Activated CD8-positive, alpha-beta memory T cell treated with anti-CD3 and anti-CD28 coated beads, Interleukin-2, amount 50 U/mL, for 24 hours (primary cell): Measurements from ENCODE around the gene RAD23A.
"Not testable (repeated sequence)": the region's sequence is repeated elsewhere in the genome, so short reads cannot be mapped to it uniquely, and the experiment has no call there.

Experiments
- DNase-seq: peaks from one replicate; pipeline ENCODE4 v3.0.0-alpha.2; 2020; ENCODE audit errors: extremely low read depth

Gene RAD23A

DNA sequence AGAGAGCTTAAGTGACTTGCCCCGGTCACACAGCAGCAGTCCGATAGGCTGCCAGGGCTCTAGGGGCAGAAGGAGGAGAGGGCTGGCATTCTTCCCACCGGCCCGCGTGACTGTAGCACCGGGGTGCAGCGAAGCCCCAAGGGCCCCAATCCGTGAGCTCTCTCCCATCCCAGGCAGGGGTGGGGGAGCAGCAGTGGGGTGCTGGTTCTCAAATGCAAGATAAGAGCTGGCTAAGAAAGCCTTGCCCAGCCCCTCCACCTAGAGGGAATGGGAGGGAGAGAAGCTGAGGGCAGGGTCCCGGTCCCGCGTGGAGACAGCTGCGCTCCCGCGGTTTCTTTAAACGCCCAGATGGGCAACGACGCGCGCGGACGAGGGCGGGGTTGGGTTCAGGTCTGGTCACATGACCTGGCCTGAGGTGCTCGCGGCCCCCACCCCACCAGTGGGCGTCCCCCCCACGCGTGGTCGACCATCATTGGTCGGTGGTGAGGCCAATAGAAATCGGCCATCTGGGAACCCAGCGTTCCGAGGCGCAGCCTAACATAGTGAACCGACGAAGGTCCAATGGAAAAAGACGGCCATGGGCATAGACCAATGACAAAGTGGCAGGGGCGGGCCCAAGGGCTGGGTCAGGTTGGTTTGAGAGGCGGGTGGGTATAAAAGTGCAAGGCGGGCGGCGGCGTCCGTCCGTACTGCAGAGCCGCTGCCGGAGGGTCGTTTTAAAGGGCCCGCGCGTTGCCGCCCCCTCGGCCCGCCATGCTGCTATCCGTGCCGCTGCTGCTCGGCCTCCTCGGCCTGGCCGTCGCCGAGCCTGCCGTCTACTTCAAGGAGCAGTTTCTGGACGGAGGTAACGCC lies 7.5 kb upstream of the RAD23A start, which contains the start of gene CALR:
Gene CALR (plus strand): TSS at position 683 of the 852 bp plus-strand sequence. CDS start 71 bp downstream, at position 754.
- peak; percentile 99 for DNase-seq

DNA sequence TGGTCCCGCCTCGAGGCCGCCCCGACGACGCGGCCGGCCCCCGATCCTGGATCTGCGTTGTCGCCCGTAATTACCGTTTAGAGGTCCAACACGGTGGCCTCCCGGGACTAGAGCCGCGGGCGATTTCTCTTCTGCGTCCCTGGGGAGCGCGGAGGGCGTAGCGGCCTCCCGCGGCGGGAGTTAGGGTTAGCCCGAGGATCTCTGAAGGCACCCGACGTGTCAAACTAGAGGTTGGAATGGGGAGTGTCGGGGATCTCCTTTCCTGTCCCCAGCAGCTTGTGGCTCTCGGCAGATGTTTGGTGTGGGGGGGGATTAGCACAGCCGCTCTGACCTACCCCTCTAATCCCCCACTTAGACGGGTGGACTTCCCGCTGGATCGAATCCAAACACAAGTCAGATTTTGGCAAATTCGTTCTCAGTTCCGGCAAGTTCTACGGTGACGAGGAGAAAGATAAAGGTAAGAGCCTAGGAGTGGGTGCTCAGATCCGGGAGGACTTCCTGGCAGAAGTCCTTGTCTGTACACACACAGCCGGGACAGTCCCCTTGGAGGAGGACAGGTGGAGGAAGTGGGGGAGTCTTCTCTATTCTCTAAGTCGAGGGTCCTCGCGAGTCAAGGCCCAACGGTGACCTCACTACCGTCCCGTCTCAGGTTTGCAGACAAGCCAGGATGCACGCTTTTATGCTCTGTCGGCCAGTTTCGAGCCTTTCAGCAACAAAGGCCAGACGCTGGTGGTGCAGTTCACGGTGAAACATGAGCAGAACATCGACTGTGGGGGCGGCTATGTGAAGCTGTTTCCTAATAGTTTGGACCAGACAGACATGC lies 6.7 kb upstream of the RAD23A start:
- DNase-seq = no peak

- no peak for DNase-seq
Observed at GRCh38 chr19:12939975-12940423, 5.7 kb upstream of the RAD23A start.

- no peak for DNase-seq
Observed at GRCh38 chr19:12940897-12941296, 4.8 kb upstream of the RAD23A start.

DNA sequence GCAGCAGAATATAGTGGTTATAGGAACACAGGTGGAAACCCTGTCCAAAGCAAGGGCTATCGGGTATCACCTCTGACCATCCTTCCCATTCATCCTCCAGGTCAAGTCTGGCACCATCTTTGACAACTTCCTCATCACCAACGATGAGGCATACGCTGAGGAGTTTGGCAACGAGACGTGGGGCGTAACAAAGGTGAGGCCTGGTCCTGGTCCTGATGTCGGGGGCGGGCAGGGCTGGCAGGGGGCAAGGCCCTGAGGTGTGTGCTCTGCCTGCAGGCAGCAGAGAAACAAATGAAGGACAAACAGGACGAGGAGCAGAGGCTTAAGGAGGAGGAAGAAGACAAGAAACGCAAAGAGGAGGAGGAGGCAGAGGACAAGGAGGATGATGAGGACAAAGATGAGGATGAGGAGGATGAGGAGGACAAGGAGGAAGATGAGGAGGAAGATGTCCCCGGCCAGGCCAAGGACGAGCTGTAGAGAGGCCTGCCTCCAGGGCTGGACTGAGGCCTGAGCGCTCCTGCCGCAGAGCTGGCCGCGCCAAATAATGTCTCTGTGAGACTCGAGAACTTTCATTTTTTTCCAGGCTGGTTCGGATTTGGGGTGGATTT lies 2.1 kb upstream of the RAD23A start:
- DNase-seq = no peak

GRCh38 chr19:12944104-12944674 lies 1.5 kb upstream of the RAD23A start:
- no peak for DNase-seq

DNA sequence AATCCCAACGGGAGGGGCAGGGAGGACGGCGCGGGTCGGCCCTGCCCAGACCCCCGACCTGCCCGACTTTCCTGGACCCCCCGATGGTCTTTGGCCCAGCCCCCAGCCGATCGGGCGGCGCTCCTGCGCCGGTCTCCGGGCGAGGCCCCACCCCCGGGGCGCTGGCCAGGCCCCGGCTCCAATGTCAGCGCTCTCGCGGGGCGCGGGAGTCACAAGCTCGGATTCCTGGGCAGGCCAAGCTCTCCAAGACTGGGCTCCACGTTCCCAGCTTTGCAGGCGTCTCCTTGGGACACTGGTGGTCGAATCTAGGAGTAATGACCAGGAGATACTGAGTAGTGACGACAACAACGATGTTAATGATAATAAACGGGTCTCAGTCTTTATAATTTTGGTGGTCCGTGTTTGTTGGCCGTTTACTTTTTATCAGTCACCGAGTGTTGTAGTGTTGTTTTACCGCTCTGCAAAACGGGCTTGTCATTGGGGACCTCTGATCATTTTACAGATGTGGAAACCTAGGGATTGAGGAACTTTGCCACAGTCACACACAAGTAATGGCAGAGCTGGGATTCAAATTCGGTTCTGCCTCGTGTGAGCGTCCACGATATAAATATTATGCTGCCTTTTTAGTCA lies 545 bp downstream of the RAD23A start:
- no peak for DNase-seq

DNA sequence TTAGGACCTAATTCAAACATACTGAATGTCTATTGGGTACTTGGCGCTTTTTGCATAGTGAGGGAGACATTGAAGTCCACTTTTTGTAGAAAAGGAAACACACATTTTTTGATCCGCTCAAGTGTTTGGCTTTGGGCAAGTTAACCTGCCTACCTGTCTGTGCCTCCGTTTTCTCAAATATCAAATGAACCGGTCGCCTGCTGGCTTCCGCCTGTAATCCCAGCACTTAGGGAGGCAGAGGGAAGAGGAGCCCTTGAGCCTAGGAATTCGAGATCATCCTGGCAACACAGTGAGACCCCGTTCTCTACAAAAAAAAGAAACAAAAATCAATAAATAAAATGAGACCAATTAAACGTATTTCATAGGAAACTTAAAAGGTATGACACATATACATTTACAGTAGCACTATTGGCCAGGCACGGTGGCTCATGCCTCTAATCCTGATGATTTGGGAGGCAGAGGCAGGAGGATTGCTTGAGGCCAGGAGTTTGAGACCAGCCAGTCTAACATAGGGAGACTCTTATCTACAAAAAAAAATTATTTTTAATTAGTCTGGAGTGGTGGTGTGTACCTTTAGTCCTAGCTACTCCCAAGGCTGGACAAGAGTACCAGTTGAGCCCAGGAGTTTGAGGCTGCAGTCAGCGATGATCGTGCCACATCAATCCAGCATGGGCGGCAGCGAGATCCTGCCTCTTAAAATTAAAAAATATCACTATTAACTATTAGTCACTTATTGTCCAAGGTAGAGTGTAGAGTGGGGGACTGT lies 1.3 kb downstream of the RAD23A start:
- DNase-seq = no peak

- DNase-seq = no peak
Observed at GRCh38 chr19:12947702-12948611, 2.3 kb downstream of the RAD23A start.

DNA sequence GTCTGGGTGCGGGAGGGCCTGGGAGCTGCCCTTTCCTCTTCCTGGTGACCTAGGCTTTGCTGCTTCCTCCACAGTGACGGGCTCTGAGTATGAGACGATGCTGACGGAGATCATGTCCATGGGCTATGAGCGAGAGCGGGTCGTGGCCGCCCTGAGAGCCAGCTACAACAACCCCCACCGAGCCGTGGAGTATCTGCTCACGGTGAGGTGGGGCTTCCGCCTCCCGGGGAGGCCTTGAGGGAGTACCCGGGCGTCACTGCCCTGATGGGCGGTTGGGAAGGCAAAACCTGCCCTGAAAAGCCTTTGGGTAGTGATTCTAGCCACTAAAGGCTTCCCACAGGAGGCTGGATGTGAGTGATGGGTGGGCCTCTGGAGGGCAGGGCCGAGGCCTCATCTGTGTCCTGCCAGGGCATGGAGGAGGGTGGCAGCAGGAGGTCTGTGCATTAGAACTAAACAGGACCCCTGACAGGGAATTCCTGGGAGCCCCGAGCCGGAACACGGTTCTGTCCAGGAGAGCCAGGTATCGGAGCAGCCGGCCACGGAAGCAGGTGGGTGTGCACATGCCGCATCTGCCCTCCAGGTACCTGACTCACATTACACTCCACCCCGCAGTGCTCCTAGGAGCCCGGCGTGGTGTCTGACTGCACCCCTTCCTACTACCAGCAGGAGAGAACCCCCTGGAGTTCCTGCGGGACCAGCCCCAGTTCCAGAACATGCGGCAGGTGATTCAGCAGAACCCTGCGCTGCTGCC lies 3.1 kb downstream of the RAD23A start:
- DNase-seq = no peak

DNA sequence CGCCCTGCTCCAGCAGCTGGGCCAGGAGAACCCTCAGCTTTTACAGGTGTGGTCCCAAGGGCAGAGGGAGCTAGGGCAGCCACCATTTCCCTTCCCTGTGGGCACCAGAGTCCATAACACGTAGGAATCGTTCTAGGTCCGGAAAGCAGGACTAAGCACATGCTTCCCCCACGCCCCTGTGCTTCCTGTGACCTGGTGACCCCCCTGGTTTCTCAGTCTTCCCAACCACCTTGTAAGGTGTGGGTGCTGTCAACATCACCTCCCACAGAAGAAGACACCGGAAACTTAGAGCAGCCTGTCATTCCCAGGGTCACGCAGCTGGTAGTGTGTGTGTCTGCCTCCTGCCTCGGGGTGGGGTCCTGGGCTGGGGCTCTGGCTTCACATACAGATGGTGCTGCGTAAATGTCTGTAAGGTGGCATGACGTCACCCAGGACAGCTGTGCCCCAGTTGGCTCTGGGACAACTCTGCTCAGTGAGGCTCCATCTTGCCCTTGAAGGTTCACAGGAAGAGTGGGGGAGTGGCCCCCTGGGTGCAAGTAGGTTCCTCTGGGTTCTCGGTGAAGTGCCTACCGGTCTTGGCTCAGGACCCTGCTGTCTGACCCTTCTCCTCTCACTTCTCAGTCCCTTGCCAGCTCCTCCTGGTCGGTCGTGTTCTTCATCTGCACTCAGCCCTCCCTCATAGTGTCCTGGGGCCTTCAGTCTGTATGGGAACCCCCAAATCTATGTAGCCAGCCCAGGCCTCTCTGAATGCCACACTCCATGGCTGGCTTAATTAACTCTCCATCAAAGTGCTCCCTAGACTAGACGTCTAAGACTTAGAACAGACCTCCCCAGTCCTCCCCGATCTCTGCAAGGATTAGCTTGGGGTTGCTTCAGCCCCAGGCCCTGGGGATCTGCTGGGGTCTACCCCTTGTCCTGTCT lies 4.0 kb downstream of the RAD23A start:
- no peak for DNase-seq

DNA sequence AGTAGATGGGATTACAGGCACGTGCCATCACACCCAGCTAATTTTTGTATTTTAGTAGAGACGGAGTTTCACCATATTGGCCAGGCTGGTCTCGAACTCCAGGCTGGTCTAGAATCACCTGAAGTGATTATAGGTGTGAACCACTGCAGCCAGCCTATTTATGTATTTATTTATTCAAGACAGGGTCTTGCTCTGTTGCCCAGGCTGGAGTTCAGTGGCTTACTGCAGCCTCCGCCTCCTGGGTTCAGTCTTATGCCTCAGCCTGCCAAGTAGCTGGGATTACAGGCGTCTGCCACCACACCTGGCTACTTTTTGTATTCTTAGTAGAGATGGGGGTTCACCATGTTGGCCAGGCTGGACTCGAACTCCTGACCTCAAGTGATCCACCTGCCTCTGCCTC lies 6.4 kb downstream of the RAD23A start:
- not testable (repeated sequence) for DNase-seq

DNA sequence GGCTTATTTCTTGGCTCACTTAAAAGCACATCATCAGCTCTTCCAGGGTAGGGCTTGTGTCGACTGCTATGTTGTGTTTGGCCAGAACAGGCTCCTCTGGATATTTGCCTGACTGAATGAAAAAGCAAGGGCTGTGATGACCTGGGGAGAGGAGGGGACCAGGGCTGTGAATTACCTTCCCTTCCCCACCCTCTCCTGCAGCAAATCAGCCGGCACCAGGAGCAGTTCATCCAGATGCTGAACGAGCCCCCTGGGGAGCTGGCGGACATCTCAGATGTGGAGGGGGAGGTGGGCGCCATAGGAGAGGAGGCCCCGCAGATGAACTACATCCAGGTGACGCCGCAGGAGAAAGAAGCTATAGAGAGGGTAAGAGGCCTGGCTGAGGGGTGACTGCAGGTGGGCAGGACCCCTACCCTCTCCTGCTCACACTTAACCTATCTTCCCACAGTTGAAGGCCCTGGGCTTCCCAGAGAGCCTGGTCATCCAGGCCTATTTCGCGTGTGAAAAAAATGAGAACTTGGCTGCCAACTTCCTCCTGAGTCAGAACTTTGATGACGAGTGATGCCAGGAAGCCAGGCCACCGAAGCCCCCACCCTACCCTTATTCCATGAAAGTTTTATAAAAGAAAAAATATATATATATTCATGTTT lies 7.0 kb downstream of the RAD23A start:
- no peak for DNase-seq

DNA sequence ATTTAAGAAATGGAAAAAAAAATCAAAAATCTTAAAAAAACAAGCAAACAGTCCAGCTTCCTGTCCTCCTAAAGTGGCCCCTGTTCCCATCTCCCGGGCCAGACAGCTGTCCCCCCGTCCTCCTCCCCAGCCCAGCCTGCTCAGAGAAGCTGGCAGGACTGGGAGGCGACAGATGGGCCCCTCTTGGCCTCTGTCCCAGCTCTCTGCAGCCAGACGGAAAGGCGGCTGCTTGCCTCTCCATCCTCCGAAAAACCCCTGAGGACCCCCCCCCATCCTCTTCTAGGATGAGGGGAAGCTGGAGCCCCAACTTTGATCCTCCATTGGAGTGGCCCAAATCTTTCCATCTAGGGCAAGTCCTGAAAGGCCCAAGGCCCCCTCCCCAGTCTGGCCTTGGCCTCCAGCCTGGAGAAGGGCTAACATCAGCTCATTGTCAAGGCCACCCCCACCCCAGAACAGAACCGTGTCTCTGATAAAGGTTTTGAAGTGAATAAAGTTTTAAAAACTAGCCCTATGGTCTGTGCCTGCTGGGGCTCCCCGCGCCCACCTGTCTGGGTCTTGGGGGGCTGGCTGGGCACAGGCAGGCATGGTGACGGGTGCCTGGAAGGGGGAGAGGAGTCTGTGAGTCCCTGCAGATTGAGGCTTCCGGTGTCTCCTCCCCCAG lies 7.6 kb downstream of the RAD23A start:
- no peak for DNase-seq

DNA sequence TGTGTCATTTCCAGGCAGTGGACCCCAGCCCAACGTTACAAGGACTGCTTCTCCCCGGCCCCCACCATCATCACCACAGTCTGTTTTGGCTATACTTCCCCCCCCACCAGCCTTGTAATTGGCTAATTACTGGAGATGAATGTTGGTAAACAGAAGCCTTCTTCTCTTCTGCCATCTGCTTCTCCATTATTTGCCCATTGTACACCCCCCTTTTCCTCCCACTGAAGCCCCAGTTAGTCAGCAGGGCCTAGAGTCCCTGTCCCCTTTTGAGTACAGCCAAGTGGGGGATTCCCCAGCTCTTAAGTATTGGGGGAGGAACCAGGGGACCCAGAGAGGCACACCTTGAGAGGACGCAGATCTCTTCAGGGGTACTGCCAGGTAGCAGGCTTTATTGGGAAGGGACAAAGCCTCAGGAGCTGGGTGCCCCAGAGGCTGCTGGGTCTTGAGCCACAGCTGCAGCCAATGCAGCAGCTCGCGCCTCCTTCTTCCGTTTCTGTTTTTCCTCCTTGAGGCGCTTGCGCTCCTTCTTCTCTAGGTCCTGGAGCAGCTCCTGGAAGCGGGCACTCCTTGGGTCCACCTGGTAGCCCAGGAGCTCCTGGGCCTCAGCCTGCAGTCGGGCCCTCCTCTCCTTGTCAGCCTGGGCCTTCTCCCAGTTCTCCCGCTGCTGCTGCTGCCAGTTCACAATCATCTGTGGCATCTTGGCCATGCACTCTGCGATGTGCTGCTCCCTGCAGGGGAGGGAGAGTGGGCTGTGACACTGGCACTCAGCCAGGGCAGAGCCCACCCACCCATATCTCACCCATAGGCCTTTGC lies 8.3 kb downstream of the RAD23A start:
- DNase-seq = no peak

- DNase-seq = no peak
Observed at GRCh38 chr19:12954612-12954962, 8.9 kb downstream of the RAD23A start.
